HEK293 (cell line): ENCODE data around the gene ELL.
A peak's percentile ranks its signal among the peaks of the same experiment; 100 is the strongest.

Experiments used
- CTCF ChIA-PET: fragments of 350-600 bp; formaldehyde crosslinking; extraction: SDS; loops from one replicate; lab custom pipeline; 2021; ENCODE audit warnings: antibody characterized with exemption; lab: Yijun Ruan, JAX
- POLR2A ChIA-PET: fragments of 300-600 bp; formaldehyde crosslinking; extraction: SDS; loops from one replicate; lab custom pipeline; 2020; ENCODE audit warnings: antibody characterized with exemption, inconsistent platforms; lab: Yijun Ruan, JAX
- H3K27ac ChIP-seq: fragments of 200-500 bp; sonication (Bioruptor generic); 2 replicates; pipeline ENCODE4 v1.5.1; 2014; ENCODE audit warnings: low read depth, low read length, control low read depth, inconsistent platforms; ENCODE audit errors: extremely low read depth
- H3K36me3 ChIP-seq, 2 experiments: fragments of 200-500 bp in 1 of 2; sonication (Bioruptor generic) in 1 of 2; 1 replicate in 1 of 2; 2 replicates in 1 of 2; pipeline ENCODE4 v1.5.1; 2014 to 2017; ENCODE audit warnings: inconsistent platforms in 2 of 2, low read length in 2 of 2; ENCODE audit not compliant: control insufficient read depth in 2 of 2, insufficient read depth in 1 of 2
- H3K4me1 ChIP-seq: fragments of 200-500 bp; sonication (Bioruptor generic); 2 replicates; pipeline ENCODE4 v1.5.1; 2014; ENCODE audit warnings: mild to moderate bottlenecking, low read length, inconsistent platforms; ENCODE audit not compliant: control insufficient read depth, insufficient read depth
- H3K4me3 ChIP-seq: 2 replicates; pipeline ENCODE4 v1.5.1; 2011; ENCODE audit warnings: low read depth, mild to moderate bottlenecking, control low read depth, low read length, moderate library complexity
- H3K9me3 ChIP-seq: fragments of 200-500 bp; sonication (Bioruptor generic); 2 replicates; pipeline ENCODE4 v1.5.1; 2014; ENCODE audit warnings: low read depth, low read length, inconsistent platforms; ENCODE audit not compliant: control insufficient read depth, insufficient read depth
- MZF1 ChIP-seq: fragments of 450-650 bp; formaldehyde crosslinking; IDR thresholded peaks from 2 replicates; pipeline ENCODE4 v1.5.1; 2017; ENCODE audit warnings: missing biosample characterization, missing genetic modification characterization, borderline replicate concordance
- OSR2 ChIP-seq: fragments of 450-650 bp; formaldehyde crosslinking; IDR thresholded peaks from 2 replicates; pipeline ENCODE4 v1.5.1; 2016; ENCODE audit warnings: missing biosample characterization, missing genetic modification characterization
- PRDM1 ChIP-seq: fragments of 450-650 bp; formaldehyde crosslinking; IDR thresholded peaks from 2 replicates; pipeline ENCODE4; 2016; ENCODE audit warnings: missing biosample characterization, missing genetic modification characterization
- REPIN1 ChIP-seq: fragments of 450-650 bp; formaldehyde crosslinking; IDR thresholded peaks from 2 replicates; pipeline ENCODE4 v1.5.1; 2017; ENCODE audit warnings: missing biosample characterization, missing genetic modification characterization, low read depth
- ZBTB21 ChIP-seq: fragments of 450-650 bp; formaldehyde crosslinking; IDR thresholded peaks from 2 replicates; pipeline ENCODE4 v1.5.1; 2017; ENCODE audit warnings: missing biosample characterization, missing genetic modification characterization
- ZBTB48 ChIP-seq: fragments of 450-650 bp; formaldehyde crosslinking; IDR thresholded peaks from 2 replicates; pipeline ENCODE4 v1.5.1; 2016; ENCODE audit warnings: missing biosample characterization, missing genetic modification characterization
- ZFHX2 ChIP-seq: fragments of 450-650 bp; formaldehyde crosslinking; conservative IDR thresholded peaks from 2 replicates; pipeline ENCODE4 v1.5.1; 2016; ENCODE audit warnings: missing biosample characterization, missing genetic modification characterization
- ZIC2 ChIP-seq: fragments of 450-650 bp; formaldehyde crosslinking; IDR thresholded peaks from 2 replicates; pipeline ENCODE4 v1.5.1; 2016; ENCODE audit warnings: missing biosample characterization, missing genetic modification characterization
- ZNF214 ChIP-seq: fragments of 450-650 bp; formaldehyde crosslinking; IDR thresholded peaks from 2 replicates; pipeline ENCODE4 v1.5.1; 2017; ENCODE audit warnings: missing biosample characterization, mild to moderate bottlenecking, missing genetic modification characterization, borderline replicate concordance
- ZNF221 ChIP-seq: fragments of 450-650 bp; formaldehyde crosslinking; IDR thresholded peaks from 2 replicates; pipeline ENCODE4 v1.5.1; 2017; ENCODE audit warnings: missing biosample characterization, missing genetic modification characterization, borderline replicate concordance
- ZNF292 ChIP-seq: fragments of 450-650 bp; formaldehyde crosslinking; IDR thresholded peaks from 2 replicates; pipeline ENCODE4 v1.5.1; 2016; ENCODE audit warnings: low read depth, missing biosample characterization, missing genetic modification characterization, borderline replicate concordance
- ZNF302 ChIP-seq: fragments of 450-650 bp; formaldehyde crosslinking; IDR thresholded peaks from 2 replicates; pipeline ENCODE4 v1.5.1; 2016; ENCODE audit warnings: missing biosample characterization, missing genetic modification characterization, low read depth
- ZNF354C ChIP-seq: fragments of 450-650 bp; formaldehyde crosslinking; IDR thresholded peaks from 2 replicates; pipeline ENCODE4 v1.5.1; 2016; ENCODE audit warnings: missing biosample characterization, missing genetic modification characterization, low read depth, borderline replicate concordance
- ZNF37A ChIP-seq: fragments of 450-650 bp; IDR thresholded peaks from 2 replicates; pipeline ENCODE4 v1.5.1; 2018; ENCODE audit warnings: missing biosample characterization, missing genetic modification characterization
- ZNF404 ChIP-seq: fragments of 450-650 bp; formaldehyde crosslinking; IDR thresholded peaks from 2 replicates; pipeline ENCODE4 v1.5.1; 2017; ENCODE audit warnings: missing biosample characterization, missing genetic modification characterization
- ZNF544 ChIP-seq: fragments of 450-650 bp; formaldehyde crosslinking; IDR thresholded peaks from 2 replicates; pipeline ENCODE4 v1.5.0; 2017; ENCODE audit warnings: missing biosample characterization, missing genetic modification characterization
- ZNF549 ChIP-seq: fragments of 450-650 bp; IDR thresholded peaks from 2 replicates; pipeline ENCODE4 v1.5.1; 2018; ENCODE audit warnings: missing biosample characterization, missing genetic modification characterization, mild to moderate bottlenecking, inconsistent platforms, moderate library complexity
- ZNF654 ChIP-seq: fragments of 450-650 bp; formaldehyde crosslinking; IDR thresholded peaks from 2 replicates; pipeline ENCODE4 v1.5.1; 2016; ENCODE audit warnings: low read depth, missing biosample characterization, missing genetic modification characterization
- ZNF777 ChIP-seq: fragments of 450-650 bp; formaldehyde crosslinking; IDR thresholded peaks from 2 replicates; pipeline ENCODE4 v1.5.1; 2017; ENCODE audit warnings: missing biosample characterization, missing genetic modification characterization, borderline replicate concordance
- ZSCAN30 ChIP-seq: fragments of 450-650 bp; IDR thresholded peaks from 2 replicates; pipeline ENCODE4 v1.5.1; 2018; ENCODE audit warnings: missing biosample characterization, mild to moderate bottlenecking, missing genetic modification characterization, moderate library complexity
- ZXDB ChIP-seq: fragments of 450-650 bp; formaldehyde crosslinking; IDR thresholded peaks from 2 replicates; pipeline ENCODE4 v1.5.1; 2016; ENCODE audit warnings: missing biosample characterization, missing genetic modification characterization
- TF ChIP-seq, protein P1 (sequence below): fragments of 450-650 bp; formaldehyde crosslinking; IDR thresholded peaks from 2 replicates; pipeline ENCODE4 v1.5.1; 2016; ENCODE audit warnings: missing biosample characterization, missing genetic modification characterization
- TF ChIP-seq, protein P2 (sequence below): fragments of 450-650 bp; formaldehyde crosslinking; IDR thresholded peaks from 2 replicates; pipeline ENCODE4 v1.5.1; 2016; ENCODE audit warnings: missing biosample characterization, missing genetic modification characterization, low read depth
- TF ChIP-seq, protein P3 (sequence below): fragments of 450-650 bp; formaldehyde crosslinking; IDR thresholded peaks from 2 replicates; pipeline ENCODE4 v1.5.1; 2016; ENCODE audit warnings: missing biosample characterization, missing genetic modification characterization
- TF ChIP-seq, protein P4 (sequence below): fragments of 450-650 bp; formaldehyde crosslinking; IDR thresholded peaks from 2 replicates; pipeline ENCODE4 v1.5.1; 2016; ENCODE audit warnings: missing biosample characterization, missing genetic modification characterization
- TF ChIP-seq, protein P5 (sequence below): fragments of 450-650 bp; formaldehyde crosslinking; conservative IDR thresholded peaks from 2 replicates; pipeline ENCODE4 v1.5.1; 2016; ENCODE audit warnings: low read depth, missing biosample characterization, missing genetic modification characterization

The ELL gene

DNA sequence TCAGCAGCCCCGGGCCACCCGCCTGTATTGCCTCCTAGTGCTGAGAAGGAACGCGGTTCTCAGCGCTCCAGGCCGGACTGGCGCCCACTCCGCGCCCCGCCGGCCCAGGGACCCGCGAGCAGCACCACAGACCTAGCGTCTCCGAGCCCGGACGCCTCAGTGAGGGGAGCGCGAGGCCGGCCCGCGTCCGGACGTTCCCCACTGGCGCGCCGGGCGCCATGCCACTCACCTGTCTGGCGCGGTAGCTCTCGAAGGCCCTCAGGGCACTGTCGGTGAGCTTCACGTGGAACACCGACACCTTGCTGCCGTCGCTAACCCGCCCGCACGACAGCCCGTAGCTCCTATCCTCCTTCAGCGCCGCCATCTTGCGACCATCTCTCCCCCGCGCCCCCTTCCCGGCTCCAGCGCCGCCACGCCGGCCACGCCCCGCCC is at the start of gene ELL:
ELL (minus strand) TSS at position 379 of the 432 bp plus-strand sequence; CDS start at position 364, 15 bp downstream.
- POLR2A ChIA-PET = interaction anchor here (0.6 to 2.7 kb wide), 10 partner anchors 16 to 398 kb away, joined by 3 to 15 read pairs (median 4); partner anchors contain the start of genes COPE, DDX49, KXD1 and REX1BD
- H3K36me3 ChIP-seq = no peaks in the 10 kb centered on the region
- no peaks in the 10 kb centered on the region for H3K4me1 ChIP-seq
- peak within 1 kb of the TSS; percentile 81 for H3K27ac ChIP-seq
- CTCF ChIA-PET = interaction anchor here (0.6 to 2.9 kb wide), 11 partner anchors 12 to 1604 kb away, joined by 3 to 14 read pairs (median 3); partner anchors contain the start of gene REX1BD
- peak within 1 kb of the TSS; percentile 100 for H3K4me3 ChIP-seq
- H3K9me3 ChIP-seq = no peaks in the 10 kb centered on the region
- TF ChIP-seq ZNF302 (tag by site-specific recombination) (no peak), ZNF544 (tag by site-specific recombination) (no peak), REPIN1 (tag by site-specific recombination) (peak; percentile 55; the same call in 1 of the 2 replicates), MZF1 (no peak), ZNF354C (no peak), ZNF37A (tag by site-specific recombination) (no peak), ZXDB (tag by site-specific recombination) (peak; percentile 46), PRDM1 (no peak), OSR2 (tag by site-specific recombination) (no peak), ZBTB48 (tag by site-specific recombination) (no peak; the same call in 1 of the 2 replicates), ZNF221 (tag by site-specific recombination) (no peak), ZIC2 (no peak), ZFHX2 (peak; percentile 37), ZNF292 (tag by site-specific recombination) (no peak), ZNF214 (tag by site-specific recombination) (no peak), ZNF549 (no peak), ZNF654 (tag by site-specific recombination) (no peak), ZBTB21 (tag by site-specific recombination) (no peak), ZNF777 (tag by site-specific recombination) (no peak; the same call in 1 of the 2 replicates), ZNF404 (tag by site-specific recombination) (no peak), ZSCAN30 (tag by site-specific recombination) (no peak)
- TF ChIP-seq, protein P1, sequence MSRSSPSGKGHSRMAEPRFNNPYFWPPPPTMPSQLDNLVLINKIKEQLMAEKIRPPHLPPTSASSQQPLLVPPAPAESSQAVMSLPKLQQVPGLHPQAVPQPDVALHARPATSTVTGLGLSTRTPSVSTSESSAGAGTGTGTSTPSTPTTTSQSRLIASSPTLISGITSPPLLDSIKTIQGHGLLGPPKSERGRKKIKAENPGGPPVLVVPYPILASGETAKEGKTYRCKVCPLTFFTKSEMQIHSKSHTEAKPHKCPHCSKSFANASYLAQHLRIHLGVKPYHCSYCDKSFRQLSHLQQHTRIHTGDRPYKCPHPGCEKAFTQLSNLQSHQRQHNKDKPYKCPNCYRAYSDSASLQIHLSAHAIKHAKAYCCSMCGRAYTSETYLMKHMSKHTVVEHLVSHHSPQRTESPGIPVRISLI (tag by site-specific recombination) = no peak
- TF ChIP-seq, protein P2, sequence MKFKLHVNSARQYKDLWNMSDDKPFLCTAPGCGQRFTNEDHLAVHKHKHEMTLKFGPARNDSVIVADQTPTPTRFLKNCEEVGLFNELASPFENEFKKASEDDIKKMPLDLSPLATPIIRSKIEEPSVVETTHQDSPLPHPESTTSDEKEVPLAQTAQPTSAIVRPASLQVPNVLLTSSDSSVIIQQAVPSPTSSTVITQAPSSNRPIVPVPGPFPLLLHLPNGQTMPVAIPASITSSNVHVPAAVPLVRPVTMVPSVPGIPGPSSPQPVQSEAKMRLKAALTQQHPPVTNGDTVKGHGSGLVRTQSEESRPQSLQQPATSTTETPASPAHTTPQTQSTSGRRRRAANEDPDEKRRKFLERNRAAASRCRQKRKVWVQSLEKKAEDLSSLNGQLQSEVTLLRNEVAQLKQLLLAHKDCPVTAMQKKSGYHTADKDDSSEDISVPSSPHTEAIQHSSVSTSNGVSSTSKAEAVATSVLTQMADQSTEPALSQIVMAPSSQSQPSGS (tag by site-specific recombination) = no peak
- TF ChIP-seq, protein P3, sequence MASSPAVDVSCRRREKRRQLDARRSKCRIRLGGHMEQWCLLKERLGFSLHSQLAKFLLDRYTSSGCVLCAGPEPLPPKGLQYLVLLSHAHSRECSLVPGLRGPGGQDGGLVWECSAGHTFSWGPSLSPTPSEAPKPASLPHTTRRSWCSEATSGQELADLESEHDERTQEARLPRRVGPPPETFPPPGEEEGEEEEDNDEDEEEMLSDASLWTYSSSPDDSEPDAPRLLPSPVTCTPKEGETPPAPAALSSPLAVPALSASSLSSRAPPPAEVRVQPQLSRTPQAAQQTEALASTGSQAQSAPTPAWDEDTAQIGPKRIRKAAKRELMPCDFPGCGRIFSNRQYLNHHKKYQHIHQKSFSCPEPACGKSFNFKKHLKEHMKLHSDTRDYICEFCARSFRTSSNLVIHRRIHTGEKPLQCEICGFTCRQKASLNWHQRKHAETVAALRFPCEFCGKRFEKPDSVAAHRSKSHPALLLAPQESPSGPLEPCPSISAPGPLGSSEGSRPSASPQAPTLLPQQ (tag by site-specific recombination) = peak; percentile 77; the same call in 1 of the 2 replicates
- TF ChIP-seq, protein P4, sequence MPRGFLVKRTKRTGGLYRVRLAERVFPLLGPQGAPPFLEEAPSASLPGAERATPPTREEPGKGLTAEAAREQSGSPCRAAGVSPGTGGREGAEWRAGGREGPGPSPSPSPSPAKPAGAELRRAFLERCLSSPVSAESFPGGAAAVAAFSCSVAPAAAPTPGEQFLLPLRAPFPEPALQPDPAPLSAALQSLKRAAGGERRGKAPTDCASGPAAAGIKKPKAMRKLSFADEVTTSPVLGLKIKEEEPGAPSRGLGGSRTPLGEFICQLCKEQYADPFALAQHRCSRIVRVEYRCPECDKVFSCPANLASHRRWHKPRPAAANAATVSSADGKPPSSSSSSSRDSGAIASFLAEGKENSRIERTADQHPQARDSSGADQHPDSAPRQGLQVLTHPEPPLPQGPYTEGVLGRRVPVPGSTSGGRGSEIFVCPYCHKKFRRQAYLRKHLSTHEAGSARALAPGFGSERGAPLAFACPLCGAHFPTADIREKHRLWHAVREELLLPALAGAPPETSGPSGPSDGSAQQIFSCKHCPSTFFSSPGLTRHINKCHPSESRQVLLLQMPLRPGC (tag by site-specific recombination) = 0 out of 2 replicates have a peak, but pooled peaks have one; percentile 22
- TF ChIP-seq, protein P5, sequence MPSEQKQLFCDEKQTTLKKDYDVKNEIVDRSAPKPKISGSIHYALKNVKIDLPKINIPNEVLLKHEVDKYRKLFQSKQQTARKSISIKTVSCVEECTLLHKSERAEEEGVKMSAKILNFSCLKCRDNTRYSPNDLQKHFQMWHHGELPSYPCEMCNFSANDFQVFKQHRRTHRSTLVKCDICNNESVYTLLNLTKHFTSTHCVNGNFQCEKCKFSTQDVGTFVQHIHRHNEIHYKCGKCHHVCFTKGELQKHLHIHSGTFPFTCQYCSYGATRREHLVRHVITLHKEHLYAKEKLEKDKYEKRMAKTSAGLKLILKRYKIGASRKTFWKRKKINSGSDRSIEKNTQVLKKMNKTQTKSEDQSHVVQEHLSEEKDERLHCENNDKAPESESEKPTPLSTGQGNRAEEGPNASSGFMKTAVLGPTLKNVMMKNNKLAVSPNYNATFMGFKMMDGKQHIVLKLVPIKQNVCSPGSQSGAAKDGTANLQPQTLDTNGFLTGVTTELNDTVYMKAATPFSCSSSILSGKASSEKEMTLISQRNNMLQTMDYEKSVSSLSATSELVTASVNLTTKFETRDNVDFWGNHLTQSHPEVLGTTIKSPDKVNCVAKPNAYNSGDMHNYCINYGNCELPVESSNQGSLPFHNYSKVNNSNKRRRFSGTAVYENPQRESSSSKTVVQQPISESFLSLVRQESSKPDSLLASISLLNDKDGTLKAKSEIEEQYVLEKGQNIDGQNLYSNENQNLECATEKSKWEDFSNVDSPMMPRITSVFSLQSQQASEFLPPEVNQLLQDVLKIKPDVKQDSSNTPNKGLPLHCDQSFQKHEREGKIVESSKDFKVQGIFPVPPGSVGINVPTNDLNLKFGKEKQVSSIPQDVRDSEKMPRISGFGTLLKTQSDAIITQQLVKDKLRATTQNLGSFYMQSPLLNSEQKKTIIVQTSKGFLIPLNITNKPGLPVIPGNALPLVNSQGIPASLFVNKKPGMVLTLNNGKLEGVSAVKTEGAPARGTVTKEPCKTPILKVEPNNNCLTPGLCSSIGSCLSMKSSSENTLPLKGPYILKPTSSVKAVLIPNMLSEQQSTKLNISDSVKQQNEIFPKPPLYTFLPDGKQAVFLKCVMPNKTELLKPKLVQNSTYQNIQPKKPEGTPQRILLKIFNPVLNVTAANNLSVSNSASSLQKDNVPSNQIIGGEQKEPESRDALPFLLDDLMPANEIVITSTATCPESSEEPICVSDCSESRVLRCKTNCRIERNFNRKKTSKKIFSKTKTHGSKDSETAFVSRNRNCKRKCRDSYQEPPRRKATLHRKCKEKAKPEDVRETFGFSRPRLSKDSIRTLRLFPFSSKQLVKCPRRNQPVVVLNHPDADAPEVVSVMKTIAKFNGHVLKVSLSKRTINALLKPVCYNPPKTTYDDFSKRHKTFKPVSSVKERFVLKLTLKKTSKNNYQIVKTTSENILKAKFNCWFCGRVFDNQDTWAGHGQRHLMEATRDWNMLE (tag by site-specific recombination) = no peak
